HFFc6 (cell line): ENCODE data around the gene DNAH3. TPM values are rescaled to one million over a fixed set of nuclear protein-coding genes. Genes with fewer than 3 reads are reported as not detected.
A peak's percentile ranks its signal among the peaks of the same experiment; 100 is the strongest.
"Not testable (repeated sequence)": the region's sequence is repeated elsewhere in the genome, so short reads cannot be mapped to it uniquely, and the experiment has no call there.

Experiments used
- DNase-seq: peaks from one replicate; pipeline ENCODE4 v3.0.0-alpha.2; 2018
- H3K27ac Mint-ChIP-seq: 2 replicates; pipeline ENCODE4 v1.8.0; 2020; ENCODE audit warnings: mild to moderate bottlenecking, mixed read lengths
- H3K27me3 Mint-ChIP-seq: 2 replicates; pipeline ENCODE4 v1.8.0; 2021; ENCODE audit warnings: mild to moderate bottlenecking, moderate library complexity, mixed read lengths; ENCODE audit not compliant: insufficient read depth
- H3K36me3 Mint-ChIP-seq: 2 replicates; pipeline ENCODE4 v1.8.0; 2021; ENCODE audit warnings: low read depth, mixed read lengths
- H3K4me1 Mint-ChIP-seq: 2 replicates; pipeline ENCODE4 v1.8.0; 2020; ENCODE audit warnings: low read depth, mixed read lengths
- H3K4me3 Mint-ChIP-seq: 2 replicates; pipeline ENCODE4 v1.8.0; 2020; ENCODE audit warnings: mild to moderate bottlenecking, moderate library complexity, mixed read lengths
- H3K9me3 Mint-ChIP-seq: 2 replicates; pipeline ENCODE4 v1.8.0; 2020; ENCODE audit warnings: mild to moderate bottlenecking, mixed read lengths
- CTCF ChIP-seq: fragments of 200-600 bp; sonication (generic); IDR thresholded peaks from 2 replicates; pipeline ENCODE4 v1.5.0; 2021; ENCODE audit warnings: antibody characterized with exemption, mild to moderate bottlenecking
- total RNA-seq, 6 experiments: library from RNA; stranded (reverse); fragmentation: NEBNext Ultra II Directional; extraction: Animal tissue kit (Norgen Biotek cat#: 25700); gene quantifications; 2 replicates in 1 of 6; 3 replicates in 5 of 6; pipeline ENCODE4 v1.2.3, GENCODE V29; 2021

Gene DNAH3
- total RNA-seq, 6 experiments from 2014 or later: not detected

GRCh38 chr16:21157632-21158031 lies 7.0 kb upstream of the DNAH3 start:
- H3K27ac Mint-ChIP-seq: peak overlapping the region; percentile 76; the same call in 1 of the 2 replicates
- H3K4me1 Mint-ChIP-seq: peaks cover 56% of the 10 kb centered on the region
- H3K4me3 Mint-ChIP-seq: peak overlapping the region; percentile 87; the same call in 1 of the 2 replicates
- H3K36me3 Mint-ChIP-seq: peaks cover 11% of the 10 kb centered on the region
- no peaks in the 10 kb centered on the region for H3K9me3 Mint-ChIP-seq
- no peak for DNase-seq
- no peak for TF ChIP-seq CTCF
- no peaks in the 10 kb centered on the region for H3K27me3 Mint-ChIP-seq

- Mint-ChIP-seq H3K4me3 (no peak overlapping the region), H3K9me3 (no peaks in the 10 kb centered on the region), H3K4me1 (peaks cover 49% of the 10 kb centered on the region), H3K36me3 (peaks cover 6% of the 10 kb centered on the region; the same call in 1 of the 2 replicates), H3K27ac (no peak overlapping the region), H3K27me3 (no peaks in the 10 kb centered on the region; the same call in 1 of the 2 replicates)
- TF ChIP-seq CTCF: peak; percentile 77
- DNase-seq: peak; percentile 78
Observed at GRCh38 chr16:21156767-21157467, 6.3 kb upstream of the DNAH3 start.

DNA sequence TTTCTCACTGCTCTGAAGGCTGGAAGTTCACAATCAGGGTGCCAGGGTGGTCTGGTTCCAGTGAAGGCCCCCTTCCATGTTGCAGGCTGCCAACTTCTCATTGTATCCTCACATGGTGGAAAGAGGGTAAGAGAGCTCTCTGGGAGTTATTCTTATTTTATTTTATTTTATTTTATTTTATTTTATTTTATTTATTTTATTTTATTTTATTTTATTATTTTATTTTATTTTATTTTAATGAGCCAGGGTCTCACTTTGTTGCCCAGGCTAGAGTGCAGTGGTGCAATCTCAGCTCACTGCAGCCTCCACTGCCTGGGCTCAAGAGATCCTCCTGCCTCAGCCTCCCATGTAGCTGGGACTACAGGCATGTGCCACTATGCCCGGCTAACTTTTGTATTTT lies 5.4 kb upstream of the DNAH3 start:
- DNase-seq, H3K27ac Mint-ChIP-seq, H3K9me3 Mint-ChIP-seq, H3K36me3 Mint-ChIP-seq, H3K4me3 Mint-ChIP-seq, H3K27me3 Mint-ChIP-seq: not testable (repeated sequence)
- peaks cover 41% of the 10 kb centered on the region for H3K4me1 Mint-ChIP-seq

DNA sequence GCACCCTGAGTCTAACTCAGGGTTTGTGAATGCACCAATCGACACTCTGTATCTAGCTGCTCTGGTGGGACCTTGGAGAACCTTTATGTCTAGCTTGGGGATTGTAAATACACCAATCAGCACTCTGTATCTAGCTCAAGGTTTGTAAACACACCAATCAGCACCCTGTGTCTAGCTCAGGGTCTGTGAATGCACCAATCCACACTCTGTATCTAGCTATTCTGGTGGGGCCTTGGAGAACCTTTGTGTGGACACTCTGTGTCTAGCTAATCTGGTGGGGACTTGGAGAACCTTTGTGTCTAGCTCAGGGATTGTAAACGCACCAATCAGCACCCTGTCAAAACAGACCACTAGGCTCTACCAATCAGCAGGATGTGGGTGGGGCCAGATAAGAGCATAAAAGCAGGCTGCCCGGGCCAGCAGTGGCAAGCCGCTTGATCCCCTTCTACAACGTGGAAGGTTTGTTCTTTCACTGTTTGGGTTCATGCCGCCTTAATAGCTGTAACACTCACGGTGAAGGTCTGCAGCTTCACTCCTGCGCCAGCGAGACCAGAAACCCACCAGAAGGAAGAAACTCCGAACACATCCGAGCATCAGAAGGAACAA lies 2.6 kb upstream of the DNAH3 start:
- not testable (repeated sequence) for H3K4me3 Mint-ChIP-seq, DNase-seq
- H3K4me1 Mint-ChIP-seq: peaks cover 17% of the 10 kb centered on the region

DNA sequence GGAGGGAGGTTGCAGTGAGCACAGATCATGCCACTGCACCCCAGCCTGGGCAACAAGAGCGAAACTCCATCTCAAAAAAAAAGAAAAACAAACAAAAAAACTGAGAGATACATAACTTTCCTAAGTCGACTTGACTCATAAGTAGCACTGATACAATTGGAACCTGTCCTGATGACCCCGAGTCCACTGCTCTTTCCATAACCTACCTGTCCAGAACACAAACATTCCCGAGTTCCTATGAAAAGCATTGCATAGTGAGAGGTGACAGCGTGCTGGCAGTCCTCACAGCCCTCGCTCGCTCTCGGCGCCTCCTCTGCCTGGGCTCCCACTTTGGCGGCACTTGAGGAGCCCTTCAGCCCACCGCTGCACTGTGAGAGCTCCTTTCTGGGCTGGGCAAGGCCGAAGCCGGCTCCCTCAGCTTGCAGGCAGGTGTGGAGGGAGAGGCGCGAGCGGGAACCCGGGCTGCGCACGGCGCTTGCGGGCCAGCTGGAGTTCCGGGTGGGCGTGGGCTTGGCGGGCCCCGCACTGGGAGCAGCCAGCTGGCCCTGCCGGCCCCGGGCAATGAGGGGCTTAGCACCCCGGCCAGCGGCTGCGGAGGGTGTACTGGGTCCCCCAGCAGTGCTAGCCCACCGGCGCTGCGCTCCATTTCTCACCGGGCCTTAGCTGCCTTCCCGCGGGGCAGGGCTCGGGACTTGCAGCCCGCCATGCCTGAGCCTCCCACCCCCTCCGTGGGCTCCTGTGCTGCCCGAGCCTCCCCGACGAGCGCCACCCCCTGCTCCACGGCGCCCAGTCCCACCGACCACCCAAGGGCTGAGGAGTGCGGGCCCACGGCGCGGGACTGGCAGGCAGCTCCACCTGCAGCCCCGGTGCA lies 1.7 kb upstream of the DNAH3 start:
- H3K4me3 Mint-ChIP-seq: not testable (repeated sequence)
- peaks cover 27% of the 10 kb centered on the region for H3K27me3 Mint-ChIP-seq

More for the DNA sequence above, 2.6 kb upstream of the DNAH3 start:
- not testable (repeated sequence) for H3K9me3 Mint-ChIP-seq, H3K27ac Mint-ChIP-seq, H3K36me3 Mint-ChIP-seq
- peaks cover 21% of the 10 kb centered on the region for H3K27me3 Mint-ChIP-seq

DNA sequence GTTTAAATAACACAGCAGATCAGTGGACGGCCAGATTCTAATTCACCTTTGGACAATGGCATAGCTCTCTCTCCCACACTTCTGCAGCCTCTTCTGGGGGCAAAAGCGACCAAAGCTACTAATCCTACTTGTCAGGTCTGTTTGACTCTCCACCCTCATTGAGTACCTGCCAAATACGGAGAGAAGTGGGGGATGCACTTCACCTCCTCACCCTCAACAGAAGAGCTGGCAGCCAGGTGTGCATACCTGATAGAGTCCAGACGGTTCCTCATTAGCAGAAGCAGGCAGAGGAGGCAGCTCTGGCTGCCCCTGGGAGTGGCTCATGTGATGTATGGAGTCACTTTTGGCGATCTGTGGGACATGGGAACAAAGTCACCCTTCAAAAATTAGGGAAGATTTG lies 4.9 kb downstream of the DNAH3 start:
- Mint-ChIP-seq H3K9me3 (no peaks in the 10 kb centered on the region; the same call in 1 of the 2 replicates), H3K27ac (no peak overlapping the region), H3K36me3 (no peaks in the 10 kb centered on the region), H3K4me1 (no peaks in the 10 kb centered on the region), H3K4me3 (no peak overlapping the region), H3K27me3 (peaks cover 41% of the 10 kb centered on the region)
- no peak for DNase-seq
- TF ChIP-seq CTCF: no peak

More for the DNA sequence above, 1.7 kb upstream of the DNAH3 start:
- not testable (repeated sequence) for DNase-seq, H3K36me3 Mint-ChIP-seq, H3K9me3 Mint-ChIP-seq, H3K4me1 Mint-ChIP-seq, H3K27ac Mint-ChIP-seq
